ENCODE measurements around the gene RIN3.
"Not testable (repeated sequence)": the region's sequence is repeated elsewhere in the genome, so short reads cannot be mapped to it uniquely, and the experiment has no call there.

The RIN3 gene

DNA sequence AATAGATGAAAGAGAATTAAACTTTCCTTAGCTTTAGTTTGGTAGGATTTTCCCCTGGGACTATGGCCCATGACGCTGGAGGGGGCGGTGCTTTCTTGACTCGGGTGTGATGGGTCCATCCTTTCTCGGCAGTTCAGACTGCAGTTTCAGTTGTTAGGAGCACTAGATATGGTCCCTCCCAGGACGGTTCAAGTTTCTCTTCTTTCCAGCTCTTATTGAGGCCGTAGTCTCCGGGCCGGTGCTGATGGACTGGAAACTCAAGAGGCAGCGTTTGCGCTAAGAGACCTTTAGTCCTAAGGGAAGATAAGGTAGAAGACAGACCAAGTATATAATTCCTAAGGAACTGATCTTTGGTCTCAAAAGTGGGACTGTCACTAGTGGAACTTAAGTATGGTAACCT, 111.2 kb downstream of the RIN3 start:
- no peak for DNase-seq (ENCODE audit: low read depth)

DNA sequence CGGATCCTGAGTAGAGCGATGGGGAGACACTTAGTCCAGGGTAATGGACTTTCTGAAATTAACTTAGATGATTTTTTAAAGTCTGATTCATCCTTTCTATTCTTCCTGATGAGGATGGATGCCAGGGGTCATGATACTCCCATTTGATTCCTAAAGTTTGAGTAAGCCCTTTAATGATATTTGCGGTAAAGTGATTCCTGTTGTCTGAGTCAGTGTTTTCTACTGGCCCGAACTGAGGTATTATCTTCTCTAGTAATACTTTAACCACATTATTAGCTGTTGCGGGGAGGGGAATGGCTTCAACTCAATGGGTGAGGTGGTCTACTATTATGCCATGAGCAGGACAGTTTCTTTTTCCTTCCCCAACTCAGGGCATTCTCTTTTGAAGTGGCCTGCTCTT, 111.6 kb downstream of the RIN3 start:
- DNase-seq (ENCODE audit: low read depth): no peak

DNA sequence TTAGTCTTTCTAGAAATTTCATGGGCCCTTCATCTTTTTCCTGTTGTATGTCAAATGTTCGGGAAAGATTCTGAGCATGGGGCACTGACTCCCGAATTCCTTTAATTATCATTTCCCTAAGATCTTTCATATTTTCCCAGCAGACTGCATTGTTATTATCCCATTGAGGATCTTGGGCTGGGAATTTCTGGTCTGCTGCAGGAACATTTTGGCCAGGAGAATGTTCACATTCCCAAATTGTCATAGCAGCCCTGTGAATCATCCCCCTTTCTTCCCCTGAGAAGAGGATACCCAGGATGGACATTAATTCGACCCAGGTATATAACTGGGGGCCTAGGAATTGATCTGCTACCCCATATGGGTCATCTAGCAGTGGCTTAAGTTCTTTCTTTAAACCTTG, 112.5 kb downstream of the RIN3 start:
- no peak for DNase-seq (ENCODE audit: low read depth)

DNA sequence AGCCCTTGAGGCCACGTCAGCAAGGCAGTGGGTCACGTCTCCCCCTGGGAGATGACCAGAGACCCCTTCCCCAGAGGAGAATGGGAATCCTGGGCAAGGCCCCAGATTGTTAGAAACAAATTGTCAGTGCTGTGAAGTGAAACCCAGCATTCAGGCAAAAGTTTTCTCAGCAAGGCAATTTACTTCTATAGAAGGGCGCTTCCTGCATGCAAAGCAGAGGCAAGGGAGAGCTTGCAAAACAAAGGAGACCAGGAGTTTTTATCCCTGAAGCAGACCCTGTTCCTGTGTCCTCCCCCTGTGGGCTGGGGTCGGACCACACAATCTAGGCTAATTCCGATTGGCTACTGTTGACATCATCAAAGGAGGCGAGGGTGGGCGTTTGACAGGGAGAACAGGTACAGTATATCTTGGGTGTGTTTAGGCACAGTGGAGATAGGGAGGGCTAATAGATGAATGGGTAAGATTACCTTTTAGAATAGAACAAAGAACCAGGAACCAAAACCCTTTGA, 114.2 kb downstream of the RIN3 start:
- no peak for DNase-seq (ENCODE audit: low read depth)

DNA sequence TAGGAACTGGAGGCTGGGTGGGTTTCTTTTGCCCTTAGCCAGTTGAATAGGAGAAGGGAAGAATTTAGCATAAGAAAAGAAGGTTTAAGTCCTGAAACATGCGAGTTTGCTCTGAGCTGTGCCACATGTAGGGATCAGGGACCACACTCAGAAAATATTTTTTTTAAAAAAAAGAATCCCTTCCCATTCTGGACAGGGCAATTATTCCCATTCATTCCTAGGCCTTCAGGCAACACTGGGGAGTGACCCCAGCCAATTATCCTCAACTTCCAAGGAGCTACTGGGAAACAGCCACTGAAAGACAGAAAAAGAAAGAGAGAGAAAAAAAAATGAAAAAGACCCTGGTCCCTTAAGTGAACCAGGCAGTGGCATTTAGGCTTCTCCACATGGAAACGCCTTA, 115.1 kb downstream of the RIN3 start:
- no peak for DNase-seq (ENCODE audit: low read depth)

DNA sequence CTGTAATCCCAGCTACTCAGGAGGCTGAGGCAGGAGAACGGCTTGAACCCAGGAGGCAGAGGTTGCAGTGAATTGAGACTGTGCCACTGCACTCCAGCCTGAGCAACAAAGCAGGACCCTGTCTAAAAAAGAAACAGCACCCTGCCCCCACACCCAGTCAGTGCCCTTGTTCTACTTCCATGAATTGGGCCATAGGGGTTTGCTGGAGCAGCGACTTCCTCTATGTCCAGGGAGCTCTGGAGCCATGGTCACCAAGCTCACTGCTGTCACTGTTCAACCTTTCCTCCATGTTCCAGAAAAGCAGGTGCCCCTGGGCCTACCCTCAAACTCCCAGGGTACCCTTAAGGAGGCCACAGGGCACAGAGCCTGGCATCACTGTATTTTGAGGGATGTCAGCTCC, 116.8 kb downstream of the RIN3 start:
- DNase-seq (ENCODE audit: low read depth): no peak

DNA sequence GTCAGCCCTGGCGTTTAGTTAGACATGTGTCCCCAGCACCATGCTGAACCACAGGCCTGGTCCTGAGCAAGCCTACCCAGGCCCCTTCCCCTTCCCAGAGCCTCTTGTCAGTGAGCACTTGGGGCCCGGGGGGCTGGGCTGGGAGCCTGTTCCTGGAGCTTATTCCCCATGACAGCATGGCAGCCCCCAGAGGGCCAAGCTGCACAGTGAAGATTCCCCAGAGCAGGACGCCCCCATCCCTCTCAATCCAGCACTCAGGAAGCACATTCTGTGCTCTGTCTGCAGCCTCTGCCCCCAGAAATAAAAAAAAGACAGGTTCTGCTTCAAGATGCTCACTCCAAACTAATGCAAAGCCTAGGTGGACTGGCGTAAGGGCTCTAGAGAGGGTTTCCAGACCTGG, 117.5 kb downstream of the RIN3 start:
- DNase-seq (ENCODE audit: low read depth): no peak

DNA sequence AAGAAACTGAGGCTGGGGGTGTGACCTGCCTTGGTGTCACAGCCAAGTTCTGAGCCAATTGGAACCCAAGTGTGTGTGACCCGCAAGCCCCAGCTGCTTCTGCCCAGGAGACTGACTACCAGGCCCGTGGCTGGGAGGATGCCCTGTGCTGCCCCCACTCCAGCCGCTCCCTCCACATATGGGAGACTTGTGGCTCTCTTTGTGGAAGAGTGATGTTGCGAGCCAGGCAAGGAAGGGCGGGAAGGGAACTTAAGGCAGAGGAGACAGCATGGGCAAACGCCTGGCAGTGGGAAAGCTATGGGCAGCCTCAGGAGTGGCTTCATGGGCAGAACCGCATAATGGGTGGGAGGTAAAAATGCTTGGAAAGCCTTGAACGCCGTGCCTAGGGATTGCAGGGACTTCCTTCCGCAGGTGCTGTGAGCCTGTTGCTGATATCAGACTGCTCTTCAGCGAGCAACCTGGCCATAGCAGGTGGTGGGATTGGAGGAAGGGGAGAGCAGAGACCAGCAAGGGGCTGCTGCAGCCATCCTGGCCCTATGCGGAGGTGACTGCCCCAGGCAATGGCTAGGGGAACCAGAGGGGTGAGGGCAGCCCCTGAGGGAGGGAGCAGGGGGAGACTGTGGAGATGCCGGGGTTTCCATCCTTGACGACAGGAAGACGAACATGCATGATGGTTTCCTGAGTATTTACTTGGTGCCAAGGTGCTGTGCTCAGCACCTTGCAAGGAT, 119.1 kb downstream of the RIN3 start:
- DNase-seq (ENCODE audit: low read depth): no peak

DNA sequence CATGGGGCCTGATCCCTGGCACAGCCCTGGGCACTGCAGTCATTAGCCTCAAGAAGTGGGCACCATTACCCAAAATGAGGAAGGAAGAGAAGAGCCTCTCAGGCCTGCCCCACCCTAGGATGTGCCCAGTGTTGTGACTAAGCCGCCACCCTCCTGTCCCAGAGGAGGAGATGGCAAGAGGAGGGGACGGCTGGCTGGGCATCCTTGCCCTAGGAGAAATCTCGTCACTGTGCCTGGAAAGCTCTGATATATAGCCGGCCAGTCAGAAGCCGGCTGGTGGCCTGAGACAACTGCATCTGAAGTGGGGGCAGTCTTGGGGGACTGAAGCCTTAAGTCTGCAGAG, 119.7 kb downstream of the RIN3 start:
- no peak for DNase-seq (ENCODE audit: low read depth)

DNA sequence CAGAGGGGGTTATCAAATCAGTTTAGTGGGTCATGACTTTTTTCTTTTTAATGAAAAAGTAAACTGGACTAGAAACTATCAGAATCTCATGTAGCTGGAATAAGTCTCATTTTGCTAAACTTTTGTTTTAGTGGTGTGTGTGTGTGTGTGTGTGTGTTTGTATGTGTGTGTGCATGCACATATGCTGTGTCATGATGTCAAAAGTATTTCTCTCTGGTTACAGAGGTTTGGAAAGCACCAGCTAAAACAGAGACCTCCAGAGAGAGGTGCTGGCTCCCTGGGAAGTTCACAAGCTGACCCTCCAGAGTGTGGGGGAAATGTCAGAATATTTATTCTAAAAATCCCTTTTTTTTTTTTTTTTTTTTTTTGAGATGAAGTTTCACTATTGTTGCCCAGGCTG, 120.1 kb downstream of the RIN3 start:
- DNase-seq (ENCODE audit: low read depth): no peak

DNA sequence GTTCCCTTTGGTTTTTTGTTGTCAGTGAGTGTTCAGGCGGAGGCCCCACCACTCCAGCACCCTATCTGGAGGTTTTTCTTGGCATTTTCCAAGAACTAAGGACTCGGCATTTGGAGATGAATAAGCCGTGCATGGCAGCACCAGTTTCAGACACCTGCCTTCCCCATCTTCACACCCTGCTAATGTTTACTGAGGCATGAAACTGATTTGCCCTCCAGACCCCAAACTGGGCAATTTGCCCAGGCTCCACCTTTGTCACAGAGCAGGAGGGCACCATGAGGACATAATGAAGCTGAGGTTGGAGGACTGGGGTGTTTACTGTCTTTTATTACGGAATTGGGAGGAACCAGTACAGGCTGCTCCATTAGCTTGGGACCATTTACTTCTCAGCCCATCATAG, 121.5 kb downstream of the RIN3 start:
- DNase-seq (ENCODE audit: low read depth): no peak

DNA sequence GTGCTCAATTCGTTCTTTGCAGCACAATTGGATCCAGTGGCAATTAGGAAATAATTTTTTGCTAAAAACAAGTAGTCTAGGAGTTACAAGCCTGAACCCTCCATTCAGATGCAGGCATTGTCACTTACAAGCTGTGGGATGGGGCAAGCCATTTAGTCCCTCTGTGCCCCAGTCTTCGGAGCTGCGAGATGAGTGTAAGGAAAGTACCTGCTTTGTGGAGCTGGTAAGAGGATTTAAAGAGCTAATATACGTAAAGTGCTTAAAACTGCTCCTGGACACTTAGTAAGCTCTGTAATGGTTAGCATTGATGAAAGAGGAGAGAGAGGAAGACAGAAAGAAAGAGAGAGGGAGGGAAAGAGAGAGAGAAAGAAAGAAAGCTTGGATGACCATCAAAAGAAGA, 122.3 kb downstream of the RIN3 start:
- no peak for DNase-seq (ENCODE audit: low read depth)

DNA sequence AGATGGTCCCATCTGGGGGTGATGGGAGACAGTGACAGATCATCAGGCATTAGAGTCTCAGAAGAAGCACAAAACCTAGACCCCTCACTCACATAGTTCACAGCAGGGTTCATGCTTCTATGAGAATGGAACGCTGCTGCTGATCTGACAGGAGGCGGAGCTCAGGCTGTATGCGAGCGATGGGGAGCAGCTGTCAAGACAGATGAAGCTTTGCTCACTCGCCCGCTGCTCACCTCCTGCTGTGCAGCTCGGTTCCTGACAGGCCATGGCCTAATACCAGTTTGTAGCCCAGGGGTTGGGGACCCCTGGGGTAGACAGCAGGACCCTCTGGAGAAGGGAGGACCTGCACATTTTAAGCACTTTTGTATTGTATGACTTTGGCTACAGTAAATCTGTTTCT, 123.6 kb downstream of the RIN3 start:
- no peak for DNase-seq (ENCODE audit: low read depth)

DNA sequence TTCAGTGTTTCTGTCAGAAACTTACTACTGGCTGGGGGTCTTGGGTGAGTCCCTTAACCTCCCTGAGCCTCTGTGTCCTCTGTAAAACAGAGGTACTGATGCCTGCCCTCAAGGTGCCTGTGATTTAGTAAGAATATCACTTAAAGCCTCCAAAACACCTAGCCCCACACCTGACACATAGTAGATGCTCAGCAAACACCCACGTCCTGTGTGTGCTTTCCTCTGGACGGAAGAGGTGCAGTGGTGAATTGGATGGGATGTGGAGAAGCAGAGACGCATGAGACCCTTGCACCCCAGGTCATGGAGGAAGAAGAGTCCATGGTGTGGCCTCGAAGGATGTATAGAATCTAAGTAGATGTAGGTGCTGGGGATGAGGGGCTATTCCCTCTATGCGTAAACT, 124.3 kb downstream of the RIN3 start:
- DNase-seq (ENCODE audit: low read depth): no peak

DNA sequence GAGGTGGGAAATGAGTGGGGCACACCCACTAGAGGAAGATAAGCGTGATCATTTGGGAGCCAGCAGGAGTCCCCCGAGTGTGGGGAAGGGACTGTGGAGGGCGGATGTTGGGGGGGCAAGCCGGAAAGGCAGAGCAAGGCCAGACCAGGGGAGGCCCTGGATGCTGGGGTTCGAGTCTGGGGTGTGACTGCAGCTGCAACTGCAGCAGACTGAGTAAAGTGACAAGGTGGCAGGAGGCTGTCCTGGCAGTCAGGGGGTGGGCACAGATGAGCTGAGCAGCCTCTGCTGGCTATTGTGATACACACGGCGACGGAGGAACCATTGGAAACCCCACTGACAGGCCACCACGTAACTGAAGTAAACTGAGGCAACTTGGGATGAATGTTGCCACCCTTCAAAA, 124.7 kb downstream of the RIN3 start:
- no peak for DNase-seq (ENCODE audit: low read depth)

DNA sequence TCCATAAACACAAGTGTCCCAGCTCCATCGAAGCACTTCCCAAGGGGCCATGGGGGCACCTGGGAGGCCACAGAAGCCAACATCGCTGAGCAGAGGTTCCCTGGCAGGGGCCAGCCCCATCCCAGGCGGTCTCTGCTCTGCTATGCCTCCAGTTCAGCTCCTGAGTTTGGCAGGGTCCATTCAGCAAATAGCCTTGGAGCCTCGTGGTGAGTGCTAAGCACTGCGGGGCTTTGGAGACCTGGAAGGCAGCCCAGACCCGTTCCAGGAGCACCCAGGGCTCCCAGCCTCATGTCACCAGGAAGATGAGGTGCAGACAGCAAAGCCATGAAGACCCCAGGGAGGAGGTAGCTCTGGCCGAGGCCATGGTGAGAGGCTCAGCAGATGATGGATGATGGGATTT, 125.3 kb downstream of the RIN3 start:
- DNase-seq (ENCODE audit: low read depth): no peak

DNA sequence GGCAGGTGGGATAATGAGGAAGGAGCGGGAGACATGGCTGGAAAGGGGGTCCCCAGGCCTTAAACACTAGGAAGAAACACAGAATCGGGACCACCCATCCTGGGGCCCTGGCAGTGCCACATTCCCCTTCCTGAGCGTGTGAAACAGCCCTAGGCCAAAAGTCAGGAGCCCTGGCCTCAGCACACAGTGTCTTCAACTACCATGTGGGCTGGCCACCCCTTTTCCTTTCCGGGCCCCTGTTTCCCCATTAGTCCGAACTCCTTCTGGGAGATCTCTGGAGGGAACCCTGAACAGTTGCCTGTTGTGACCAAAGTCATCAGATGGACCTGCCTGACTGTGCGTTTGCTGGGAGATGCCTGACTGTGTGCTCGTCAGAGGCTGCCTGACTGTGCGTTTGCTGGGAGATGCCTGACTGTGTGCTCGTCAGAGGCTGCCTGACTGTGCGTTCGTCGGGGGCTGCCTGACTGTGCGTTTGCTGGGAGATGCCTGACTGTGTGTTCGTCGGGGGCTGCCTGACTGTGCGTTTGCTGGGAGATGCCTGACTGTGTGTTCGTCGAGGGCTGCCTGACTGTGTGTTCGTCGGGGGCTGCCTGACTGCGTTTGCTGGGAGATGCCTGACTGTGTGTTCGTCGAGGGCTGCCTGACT, 126.0 kb downstream of the RIN3 start:
- DNase-seq (ENCODE audit: low read depth): not testable (repeated sequence)

DNA sequence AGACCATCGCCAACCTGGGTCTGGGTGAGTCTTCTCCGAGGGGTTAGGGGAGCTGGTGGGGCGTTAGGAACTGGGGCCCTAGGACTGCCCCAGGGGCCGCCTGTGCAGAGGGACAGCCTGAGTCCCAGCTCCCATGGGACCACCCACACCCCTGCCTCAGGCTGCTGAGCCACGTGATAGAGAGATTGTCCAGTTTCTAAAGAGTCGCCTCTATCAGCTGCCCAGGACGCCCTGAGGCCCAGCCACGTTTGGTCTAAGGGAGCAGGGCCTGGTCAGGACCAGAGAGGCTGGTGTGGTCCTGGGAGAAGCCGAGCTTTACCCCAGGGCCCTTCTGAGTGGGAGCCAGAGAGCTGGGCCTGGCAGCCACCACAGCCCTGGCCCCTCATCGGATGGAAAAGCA, 127.7 kb downstream of the RIN3 start:
- no peak for DNase-seq (ENCODE audit: low read depth)

DNA sequence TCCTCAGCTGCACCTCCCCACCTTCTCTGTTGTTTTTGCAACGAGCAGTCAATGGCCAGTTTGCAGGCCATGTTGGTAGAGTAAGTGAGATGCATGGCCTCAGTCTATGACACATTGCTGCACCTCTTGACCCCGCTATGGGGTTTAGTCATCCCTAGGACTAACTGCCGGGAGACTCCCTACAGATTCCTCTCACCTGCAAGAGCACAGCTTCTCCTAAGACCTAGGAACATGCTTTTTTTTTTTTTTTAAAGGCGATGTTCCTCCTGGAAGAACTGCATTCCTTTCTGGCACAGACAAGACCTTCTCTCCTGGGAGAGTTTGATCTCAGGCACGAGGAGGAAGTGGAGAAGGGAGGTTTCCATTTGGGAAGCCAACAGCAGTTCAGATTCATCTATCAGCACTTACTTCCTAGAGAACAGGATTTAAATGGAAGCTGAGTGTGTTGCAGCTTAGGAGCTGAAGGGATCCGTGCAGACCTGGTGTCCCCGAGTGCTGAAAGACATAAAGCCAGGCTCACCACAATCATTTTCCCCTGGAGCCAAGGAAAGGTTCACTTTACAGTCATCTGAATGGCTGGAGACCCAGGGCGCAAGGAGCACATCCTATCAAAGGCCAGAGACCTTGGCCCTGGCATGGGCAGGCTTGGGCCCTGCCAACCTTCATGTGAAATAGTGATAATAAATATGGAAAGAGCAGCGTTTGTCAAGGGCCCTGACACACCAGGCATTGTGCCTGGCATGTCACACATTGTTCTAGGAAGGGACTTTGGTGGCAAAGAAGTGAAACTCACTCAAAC, 130.8 kb downstream of the RIN3 start:
- DNase-seq (ENCODE audit: low read depth): no peak

DNA sequence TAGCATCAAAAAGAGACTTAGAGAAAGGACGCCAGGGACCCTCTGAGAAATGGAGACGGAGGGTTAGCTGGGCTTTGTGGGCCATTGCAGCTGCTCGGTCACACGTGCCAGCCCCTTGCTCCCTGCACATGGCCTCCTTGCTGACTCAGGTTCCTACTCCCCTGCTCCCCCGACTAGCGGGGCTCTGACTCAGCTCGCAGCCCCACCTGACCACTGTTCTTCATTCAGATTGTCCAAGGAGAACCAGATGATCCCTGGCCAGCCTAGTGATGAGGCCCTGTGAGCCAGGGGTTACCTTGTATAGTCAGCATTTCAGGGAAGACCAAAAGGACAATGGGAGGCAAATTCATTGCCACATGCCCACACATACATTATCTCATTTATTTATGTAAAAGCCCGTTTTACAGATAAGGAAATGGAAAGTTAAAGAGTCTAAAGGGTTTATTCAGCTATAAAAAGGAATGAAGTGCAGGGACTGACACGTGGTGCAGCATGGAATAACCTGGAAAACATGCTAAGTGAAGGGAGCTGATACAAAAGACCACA, 131.5 kb downstream of the RIN3 start:
- no peak for DNase-seq (ENCODE audit: low read depth)

DNA sequence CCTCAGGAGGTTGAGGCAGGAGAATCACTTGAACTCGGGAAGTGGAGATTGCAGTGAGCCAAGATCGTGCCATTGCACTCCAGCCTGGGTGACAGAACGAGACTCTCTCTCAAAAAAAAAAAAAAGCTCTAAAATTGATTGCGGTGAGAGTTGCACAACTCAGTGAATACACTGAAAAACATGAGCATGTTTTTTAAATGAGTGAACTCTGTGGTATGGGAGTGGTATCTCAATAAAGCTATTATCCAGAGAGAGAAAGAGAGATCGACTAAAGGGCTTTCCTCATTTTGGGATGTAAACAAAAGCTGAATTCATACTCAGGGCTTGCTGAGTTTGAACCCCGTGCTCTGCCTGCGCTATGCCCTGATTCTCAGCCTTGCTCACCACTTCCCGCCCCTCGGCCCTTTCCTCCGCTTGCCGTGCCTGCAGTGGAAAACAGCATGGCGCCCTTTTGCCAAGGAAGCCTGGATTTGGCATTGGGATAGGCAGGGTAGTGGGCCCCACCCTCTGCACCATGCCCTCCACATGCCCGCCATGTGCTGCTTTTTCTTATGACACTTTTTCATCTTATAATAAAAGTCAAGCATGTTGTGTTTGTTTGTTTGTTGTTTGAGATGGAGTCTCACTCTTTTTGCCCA, 132.4 kb downstream of the RIN3 start:
- no peak for DNase-seq (ENCODE audit: low read depth)
